GM23338 (cell line): ENCODE results near the gene TPM2.

Experiments used
- EZH2 ChIP-seq: fragments of 200-600 bp; sonication (generic); IDR thresholded peaks from one replicate; pipeline ENCODE4 v1.8.0; 2017; ENCODE audit warnings: antibody characterized with exemption, mild to moderate bottlenecking, low read depth; ENCODE audit not compliant: unreplicated experiment
- EZH2phosphoT487 ChIP-seq: fragments of 200-600 bp; sonication (generic); IDR thresholded peaks from one replicate; pipeline ENCODE4 v1.8.1; 2018; ENCODE audit warnings: antibody characterized with exemption; ENCODE audit not compliant: unreplicated experiment
- POLR2AphosphoS5 ChIP-seq: IDR thresholded peaks from 2 replicates; pipeline ENCODE4 v1.6.1; 2016; ENCODE audit warnings: antibody characterized with exemption, low read depth
- TF ChIP-seq, protein P1 (sequence below), 2 experiments: fragments of 200-600 bp in 1 of 2; sonication (generic) in 1 of 2; conservative IDR thresholded peaks; 2 replicates each; pipeline versions ENCODE4 v1.5.1 to v1.6.1; 2016 to 2017; ENCODE audit warnings: antibody characterized with exemption in 2 of 2, low read depth in 2 of 2, mild to moderate bottlenecking in 2 of 2, moderate library complexity in 1 of 2
- TF ChIP-seq, protein P2 (sequence below): IDR thresholded peaks from one replicate; pipeline ENCODE4 v1.6.1; 2018; ENCODE audit warnings: antibody characterized with exemption; ENCODE audit not compliant: unreplicated experiment
- TF ChIP-seq, protein P3 (sequence below): IDR thresholded peaks from 2 replicates; pipeline ENCODE4 v1.6.1; 2016; ENCODE audit warnings: antibody characterized with exemption

DNA sequence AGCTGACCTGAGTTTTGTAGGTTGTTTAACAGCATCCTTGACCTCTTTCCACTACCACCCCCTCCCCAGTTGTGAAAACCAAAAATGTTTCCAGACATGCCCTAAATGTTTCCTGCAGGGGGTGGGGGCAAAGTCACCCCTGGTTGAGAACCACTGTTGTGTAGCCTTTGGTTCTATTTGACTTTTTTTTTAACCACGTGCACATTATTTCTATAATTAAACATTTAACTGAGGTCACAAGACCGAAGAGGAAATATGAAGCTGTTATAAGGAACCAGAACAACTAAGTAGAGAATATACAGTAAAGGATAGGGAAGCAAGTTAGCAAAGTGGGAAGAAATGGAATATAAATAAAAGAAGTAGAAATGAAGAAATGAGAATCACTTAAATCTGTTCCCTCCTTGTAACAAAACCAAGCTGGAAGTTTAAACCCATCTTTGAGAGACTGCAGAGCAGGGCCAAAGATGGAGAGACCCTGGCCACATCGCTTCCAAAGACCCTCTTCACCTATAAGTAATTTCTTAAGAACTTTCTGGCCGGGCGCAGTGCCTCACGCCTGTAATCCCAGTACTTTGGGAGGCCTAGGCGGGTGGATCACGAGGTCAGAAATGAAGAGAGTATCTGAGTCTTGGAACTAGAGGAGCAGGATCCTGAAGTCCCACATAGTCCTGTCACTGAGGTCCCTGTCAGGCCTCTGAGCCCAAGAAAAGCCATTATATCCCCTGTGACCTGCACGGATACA is 53.4 kb downstream of the TPM2 start:
- TF ChIP-seq, protein P1, sequence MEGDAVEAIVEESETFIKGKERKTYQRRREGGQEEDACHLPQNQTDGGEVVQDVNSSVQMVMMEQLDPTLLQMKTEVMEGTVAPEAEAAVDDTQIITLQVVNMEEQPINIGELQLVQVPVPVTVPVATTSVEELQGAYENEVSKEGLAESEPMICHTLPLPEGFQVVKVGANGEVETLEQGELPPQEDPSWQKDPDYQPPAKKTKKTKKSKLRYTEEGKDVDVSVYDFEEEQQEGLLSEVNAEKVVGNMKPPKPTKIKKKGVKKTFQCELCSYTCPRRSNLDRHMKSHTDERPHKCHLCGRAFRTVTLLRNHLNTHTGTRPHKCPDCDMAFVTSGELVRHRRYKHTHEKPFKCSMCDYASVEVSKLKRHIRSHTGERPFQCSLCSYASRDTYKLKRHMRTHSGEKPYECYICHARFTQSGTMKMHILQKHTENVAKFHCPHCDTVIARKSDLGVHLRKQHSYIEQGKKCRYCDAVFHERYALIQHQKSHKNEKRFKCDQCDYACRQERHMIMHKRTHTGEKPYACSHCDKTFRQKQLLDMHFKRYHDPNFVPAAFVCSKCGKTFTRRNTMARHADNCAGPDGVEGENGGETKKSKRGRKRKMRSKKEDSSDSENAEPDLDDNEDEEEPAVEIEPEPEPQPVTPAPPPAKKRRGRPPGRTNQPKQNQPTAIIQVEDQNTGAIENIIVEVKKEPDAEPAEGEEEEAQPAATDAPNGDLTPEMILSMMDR (conservative IDR thresholded peaks at IDR 0.05; ENCODE audit: low read depth in 2 of 2): no peak
- TF ChIP-seq, protein P2, sequence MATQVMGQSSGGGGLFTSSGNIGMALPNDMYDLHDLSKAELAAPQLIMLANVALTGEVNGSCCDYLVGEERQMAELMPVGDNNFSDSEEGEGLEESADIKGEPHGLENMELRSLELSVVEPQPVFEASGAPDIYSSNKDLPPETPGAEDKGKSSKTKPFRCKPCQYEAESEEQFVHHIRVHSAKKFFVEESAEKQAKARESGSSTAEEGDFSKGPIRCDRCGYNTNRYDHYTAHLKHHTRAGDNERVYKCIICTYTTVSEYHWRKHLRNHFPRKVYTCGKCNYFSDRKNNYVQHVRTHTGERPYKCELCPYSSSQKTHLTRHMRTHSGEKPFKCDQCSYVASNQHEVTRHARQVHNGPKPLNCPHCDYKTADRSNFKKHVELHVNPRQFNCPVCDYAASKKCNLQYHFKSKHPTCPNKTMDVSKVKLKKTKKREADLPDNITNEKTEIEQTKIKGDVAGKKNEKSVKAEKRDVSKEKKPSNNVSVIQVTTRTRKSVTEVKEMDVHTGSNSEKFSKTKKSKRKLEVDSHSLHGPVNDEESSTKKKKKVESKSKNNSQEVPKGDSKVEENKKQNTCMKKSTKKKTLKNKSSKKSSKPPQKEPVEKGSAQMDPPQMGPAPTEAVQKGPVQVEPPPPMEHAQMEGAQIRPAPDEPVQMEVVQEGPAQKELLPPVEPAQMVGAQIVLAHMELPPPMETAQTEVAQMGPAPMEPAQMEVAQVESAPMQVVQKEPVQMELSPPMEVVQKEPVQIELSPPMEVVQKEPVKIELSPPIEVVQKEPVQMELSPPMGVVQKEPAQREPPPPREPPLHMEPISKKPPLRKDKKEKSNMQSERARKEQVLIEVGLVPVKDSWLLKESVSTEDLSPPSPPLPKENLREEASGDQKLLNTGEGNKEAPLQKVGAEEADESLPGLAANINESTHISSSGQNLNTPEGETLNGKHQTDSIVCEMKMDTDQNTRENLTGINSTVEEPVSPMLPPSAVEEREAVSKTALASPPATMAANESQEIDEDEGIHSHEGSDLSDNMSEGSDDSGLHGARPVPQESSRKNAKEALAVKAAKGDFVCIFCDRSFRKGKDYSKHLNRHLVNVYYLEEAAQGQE: no peak
- no peak for TF ChIP-seq POLR2AphosphoS5
- no peak for TF ChIP-seq EZH2
- no peak for TF ChIP-seq EZH2phosphoT487
- TF ChIP-seq, protein P3, sequence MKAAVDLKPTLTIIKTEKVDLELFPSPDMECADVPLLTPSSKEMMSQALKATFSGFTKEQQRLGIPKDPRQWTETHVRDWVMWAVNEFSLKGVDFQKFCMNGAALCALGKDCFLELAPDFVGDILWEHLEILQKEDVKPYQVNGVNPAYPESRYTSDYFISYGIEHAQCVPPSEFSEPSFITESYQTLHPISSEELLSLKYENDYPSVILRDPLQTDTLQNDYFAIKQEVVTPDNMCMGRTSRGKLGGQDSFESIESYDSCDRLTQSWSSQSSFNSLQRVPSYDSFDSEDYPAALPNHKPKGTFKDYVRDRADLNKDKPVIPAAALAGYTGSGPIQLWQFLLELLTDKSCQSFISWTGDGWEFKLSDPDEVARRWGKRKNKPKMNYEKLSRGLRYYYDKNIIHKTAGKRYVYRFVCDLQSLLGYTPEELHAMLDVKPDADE: no peak
